H1 (cell line): ENCODE results near the gene PDIA2. TPM values are rescaled to one million over a fixed set of nuclear protein-coding genes. Genes with fewer than 3 reads are reported as not detected.

ENCODE experiments used
- CHD1 ChIP-seq: IDR thresholded peaks from 2 replicates; pipeline ENCODE4 v1.6.1; 2012; ENCODE audit warnings: low read depth, low read length, improper control_type of control experiment
- E2F6 ChIP-seq: IDR thresholded peaks from 2 replicates; pipeline ENCODE4 v1.6.1; 2012; ENCODE audit warnings: inconsistent platforms
- FOSL1 ChIP-seq: IDR thresholded peaks from 2 replicates; pipeline ENCODE4 v1.6.1; 2011; ENCODE audit warnings: mild to moderate bottlenecking, low read depth, low read length, moderate library complexity; ENCODE audit not compliant: insufficient read depth
- JUN ChIP-seq: IDR thresholded peaks from 2 replicates; pipeline ENCODE4 v1.6.1; 2011; ENCODE audit warnings: low read depth, mild to moderate bottlenecking, improper control_type of control experiment, low read length
- KDM1A ChIP-seq: fragments of 200-600, 300-600 bp; sonication (generic); IDR thresholded peaks from 2 replicates; pipeline ENCODE4 v1.7.1; 2016; ENCODE audit warnings: mild to moderate bottlenecking, low read length, borderline replicate concordance
- KDM5A ChIP-seq: fragments of 200-600 bp; IDR thresholded peaks from 2 replicates; pipeline ENCODE4 v1.7.1; 2012; ENCODE audit warnings: mild to moderate bottlenecking, low read length, inconsistent platforms, mixed read lengths
- NRF1 ChIP-seq: IDR thresholded peaks from 2 replicates; pipeline ENCODE4 v1.6.1; 2011; ENCODE audit warnings: mild to moderate bottlenecking, low read depth, low read length, improper control_type of control experiment
- POLR2A ChIP-seq, 2 experiments: IDR thresholded peaks; 1 replicate in 1 of 2; 2 replicates in 1 of 2; pipeline ENCODE4 v1.6.1; 2011; ENCODE audit warnings: low read depth in 2 of 2, low read length in 2 of 2, mild to moderate bottlenecking in 2 of 2; ENCODE audit errors: control extremely low read depth in 1 of 2
- RAD21 ChIP-seq, 2 experiments: IDR thresholded peaks in 1 of 2; conservative IDR thresholded peaks in 1 of 2; 2 replicates each; pipeline ENCODE4 v1.6.1; 2011; ENCODE audit warnings: low read depth in 2 of 2, low read length in 2 of 2, improper control_type of control experiment in 1 of 2, inconsistent platforms in 1 of 2, mild to moderate bottlenecking in 1 of 2, moderate library complexity in 1 of 2
- polyA plus RNA-seq, 7 experiments: library from polyadenylated mRNA; depleted of rRNA in 3 of 7; stranded (reverse) in 5 of 7; unstranded in 2 of 7; fragments of >200 nt in 5 of 7; fragments of 200-250 nt in 2 of 7; gene quantifications; 1 replicate in 5 of 7; 2 replicates in 1 of 7; 4 replicates in 1 of 7; pipeline versions ENCODE4 v1.2.1 to v1.2.3, GENCODE V29; 2011 to 2013; ENCODE audit warnings: missing spikeins in 2 of 7, mixed read lengths in 2 of 7
- total RNA-seq: library from RNA; stranded (reverse); fragmentation: NEBNext Ultra II Directional; extraction: Animal tissue kit (Norgen Biotek cat#: 25700); gene quantifications from 2 replicates; pipeline ENCODE4 v1.2.1, GENCODE V29; 2021

PDIA2 gene
- total and polyA plus RNA-seq, 2 of the 8 experiments (the other 6 are each of a cell fraction or from before 2014, with no cell fraction given): 0.34 to 0.50 TPM

GRCh38 chr16:290681-291405, 7.9 kb downstream of the PDIA2 start (continued):
- TF ChIP-seq KDM1A (no peak), NRF1 (no peak), KDM5A (no peak), FOSL1 (no peak), JUN (no peak), E2F6 (no peak), POLR2A (IDR thresholded peaks at IDR 0.05; ENCODE audit: control extremely low read depth in 1 of 2, low read depth in 2 of 2, low read length in 2 of 2) (no peak), CHD1 (no peak), RAD21 (IDR thresholded peaks at IDR 0.05 in 1 of 2, conservative IDR thresholded peaks at IDR 0.05 in 1 of 2; ENCODE audit: low read depth in 2 of 2, low read length in 2 of 2) (no peak)
- TF ChIP-seq, all 59 proteins: peak for 0
